ENCODE measurements around the gene SARNP.
"Not testable (repeated sequence)": the region's sequence is repeated elsewhere in the genome, so short reads cannot be mapped to it uniquely, and the experiment has no call there.

Gene SARNP, protein sequence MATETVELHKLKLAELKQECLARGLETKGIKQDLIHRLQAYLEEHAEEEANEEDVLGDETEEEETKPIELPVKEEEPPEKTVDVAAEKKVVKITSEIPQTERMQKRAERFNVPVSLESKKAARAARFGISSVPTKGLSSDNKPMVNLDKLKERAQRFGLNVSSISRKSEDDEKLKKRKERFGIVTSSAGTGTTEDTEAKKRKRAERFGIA

GRCh38 chr12:55817345-55818139 lies at the start of gene SARNP, which contains the start of gene ORMDL2:
Gene SARNP, minus strand, starts transcription at chr12:55817724. Its CDS starts 23 bp downstream, at chr12:55817701.
Gene ORMDL2, plus strand, starts transcription at chr12:55818041. Its CDS starts 959 bp downstream, at chr12:55819000.
- DNase-seq: peak; percentile 92 to 96

- DNase-seq: not testable (repeated sequence)
These were observed 49.0 kb upstream of the SARNP start for GRCh38 chr12:55866454-55867004.

- DNase-seq: no peak
These were observed 47.8 kb upstream of the SARNP start for GRCh38 chr12:55865327-55865726.

DNA sequence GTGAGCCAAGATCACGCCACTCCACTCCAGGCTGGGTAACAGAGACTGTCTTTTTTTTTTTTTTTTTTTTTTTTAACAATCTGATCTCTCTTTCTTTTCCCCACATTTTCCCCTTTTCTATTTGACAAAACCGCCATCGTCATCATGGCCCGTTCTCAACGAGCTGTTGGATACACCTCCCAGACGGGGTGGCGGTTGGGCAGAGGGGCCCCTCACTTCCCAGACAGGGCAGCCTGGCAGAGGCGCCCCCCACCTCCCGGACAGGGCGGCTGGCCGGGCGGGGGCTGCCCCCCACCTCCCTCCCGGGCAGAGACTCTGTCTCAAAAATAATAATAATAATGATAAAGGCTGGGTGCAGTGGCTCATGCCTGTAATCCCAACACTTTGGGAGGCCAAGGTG lies 45.4 kb upstream of the SARNP start:
- not testable (repeated sequence) for DNase-seq

DNA sequence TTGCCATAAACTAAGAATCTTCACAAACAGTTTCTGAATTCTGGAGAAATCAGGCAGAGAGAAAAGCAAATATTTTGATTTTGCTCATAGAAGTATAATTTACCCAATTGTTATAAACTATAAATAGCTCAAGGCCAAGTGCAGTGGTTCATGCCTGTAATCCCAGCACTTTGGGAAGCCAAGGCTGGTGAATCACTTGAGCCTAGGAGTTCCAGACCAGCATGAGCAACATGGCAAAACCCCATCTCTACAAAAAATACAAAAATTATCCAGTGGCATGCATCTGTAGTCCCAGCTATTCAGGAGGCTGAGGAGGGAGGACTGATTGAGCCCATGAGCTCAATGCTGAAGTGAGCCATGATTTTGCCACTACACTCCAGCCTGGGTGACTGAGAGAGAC lies 44.8 kb upstream of the SARNP start:
- no peak for DNase-seq

- DNase-seq: no peak
These were observed 44.3 kb upstream of the SARNP start for GRCh38 chr12:55861871-55862270.

DNA sequence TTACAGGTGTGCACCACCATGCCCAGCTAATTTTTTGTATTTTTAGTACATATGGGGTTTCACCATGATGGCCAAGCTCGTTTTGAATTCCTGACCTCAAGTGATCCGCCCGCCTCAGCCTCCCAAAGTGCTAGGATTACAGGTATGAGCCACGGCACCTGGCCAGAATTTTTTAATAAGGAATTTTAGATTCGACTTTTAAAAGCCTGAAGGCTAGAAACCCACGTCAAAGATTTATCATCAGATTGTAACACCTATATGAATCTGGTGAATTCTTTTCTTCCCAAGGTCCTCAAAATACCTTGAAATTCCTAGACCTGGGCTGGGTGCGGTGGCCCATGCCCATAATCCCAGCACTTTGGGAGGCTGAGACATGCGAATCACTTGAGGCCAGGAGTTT lies 43.9 kb upstream of the SARNP start:
- DNase-seq: no peak

DNA sequence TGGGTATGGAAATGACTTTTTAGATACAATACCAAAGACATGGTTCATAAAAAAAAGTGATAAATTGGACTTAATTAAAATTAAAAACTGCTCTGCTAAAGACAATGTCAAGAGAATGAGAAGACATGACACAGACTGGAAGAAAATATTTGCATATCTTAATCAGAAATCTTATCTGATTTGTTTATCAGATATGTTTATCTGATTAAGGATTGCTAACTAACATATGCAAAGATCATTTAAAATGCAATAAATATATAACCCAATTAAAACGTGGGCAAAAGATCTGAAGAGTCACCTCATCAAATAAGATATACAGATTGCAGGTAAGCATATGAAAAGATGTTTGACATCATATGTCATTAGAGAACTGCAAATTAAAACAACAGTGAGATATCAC lies 35.2 kb upstream of the SARNP start:
- DNase-seq: no peak

- no peak for DNase-seq
These were observed 33.4 kb upstream of the SARNP start for GRCh38 chr12:55850893-55851292.

GRCh38 chr12:55850401-55850800 lies 32.9 kb upstream of the SARNP start:
- DNase-seq: no peak

DNA sequence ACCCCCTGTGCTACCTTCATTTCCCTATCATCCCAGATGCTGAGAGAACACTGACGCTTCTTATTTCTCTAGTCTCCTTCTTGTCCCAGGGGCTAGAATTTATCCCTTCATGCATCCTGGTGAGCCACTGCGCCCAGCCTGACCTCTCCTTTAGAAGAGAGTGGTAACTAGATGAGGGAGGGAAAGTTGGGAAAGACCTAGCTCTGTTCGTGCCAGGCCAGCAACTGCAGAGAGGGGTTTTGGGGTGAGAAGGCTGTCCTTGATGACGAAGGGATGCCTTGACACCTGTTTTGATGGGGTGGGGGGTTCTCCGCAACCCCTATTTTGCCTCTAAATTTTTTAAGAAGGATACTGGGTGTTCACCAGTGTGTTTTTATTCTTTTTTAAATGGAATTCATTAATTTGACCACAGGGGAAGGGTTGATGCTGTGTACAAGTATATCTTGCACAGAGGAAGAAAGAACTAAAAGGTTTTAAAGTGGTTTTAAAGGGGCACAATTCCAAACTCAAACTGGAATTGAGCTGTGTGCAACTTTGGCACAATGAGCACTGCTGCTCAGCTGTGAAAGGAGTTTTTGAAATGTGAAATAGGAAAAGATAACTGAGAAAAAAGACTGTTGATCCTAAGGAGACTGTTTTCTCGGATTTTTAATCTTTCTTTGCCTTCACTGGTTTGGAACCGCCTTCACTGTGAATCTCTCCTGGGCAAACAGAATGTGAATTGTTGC lies 32.3 kb upstream of the SARNP start:
- no peak for DNase-seq

DNA sequence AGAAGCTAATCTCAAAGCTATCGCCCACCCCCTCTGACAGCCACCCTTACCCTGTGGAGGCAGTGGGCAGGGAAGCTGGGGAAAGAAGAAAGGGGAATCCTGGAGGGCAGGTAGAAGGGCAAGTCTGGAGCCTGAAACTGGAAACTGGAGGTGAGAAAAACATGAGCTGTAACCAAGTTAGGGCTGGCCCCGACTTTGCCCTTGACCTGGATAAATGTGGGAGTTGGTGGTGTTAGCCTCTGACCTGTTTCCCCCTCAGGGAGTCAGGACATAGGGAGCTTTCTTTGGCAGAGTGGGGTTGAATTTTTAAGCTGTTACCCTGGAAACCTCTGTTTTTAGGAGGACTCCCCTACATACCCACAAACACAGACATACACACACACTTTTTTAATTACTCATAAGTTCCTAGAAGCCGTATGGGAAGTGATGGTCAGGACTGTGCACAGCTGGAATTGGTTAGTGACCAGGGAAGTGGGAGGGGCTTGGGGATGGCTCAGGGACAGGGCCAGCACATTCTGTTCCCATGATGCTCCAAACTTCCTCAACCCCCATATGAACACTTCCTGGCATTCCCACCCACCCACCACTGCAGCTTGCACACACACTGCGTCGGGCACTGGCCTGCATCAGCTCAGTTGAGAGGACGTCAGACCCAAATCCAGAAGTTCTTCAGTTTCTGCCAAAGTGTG lies 30.2 kb upstream of the SARNP start:
- DNase-seq: peak; percentile 31 to 48

- DNase-seq: peak; percentile 31 to 48
These were observed 29.5 kb upstream of the SARNP start for GRCh38 chr12:55847033-55847432.

DNA sequence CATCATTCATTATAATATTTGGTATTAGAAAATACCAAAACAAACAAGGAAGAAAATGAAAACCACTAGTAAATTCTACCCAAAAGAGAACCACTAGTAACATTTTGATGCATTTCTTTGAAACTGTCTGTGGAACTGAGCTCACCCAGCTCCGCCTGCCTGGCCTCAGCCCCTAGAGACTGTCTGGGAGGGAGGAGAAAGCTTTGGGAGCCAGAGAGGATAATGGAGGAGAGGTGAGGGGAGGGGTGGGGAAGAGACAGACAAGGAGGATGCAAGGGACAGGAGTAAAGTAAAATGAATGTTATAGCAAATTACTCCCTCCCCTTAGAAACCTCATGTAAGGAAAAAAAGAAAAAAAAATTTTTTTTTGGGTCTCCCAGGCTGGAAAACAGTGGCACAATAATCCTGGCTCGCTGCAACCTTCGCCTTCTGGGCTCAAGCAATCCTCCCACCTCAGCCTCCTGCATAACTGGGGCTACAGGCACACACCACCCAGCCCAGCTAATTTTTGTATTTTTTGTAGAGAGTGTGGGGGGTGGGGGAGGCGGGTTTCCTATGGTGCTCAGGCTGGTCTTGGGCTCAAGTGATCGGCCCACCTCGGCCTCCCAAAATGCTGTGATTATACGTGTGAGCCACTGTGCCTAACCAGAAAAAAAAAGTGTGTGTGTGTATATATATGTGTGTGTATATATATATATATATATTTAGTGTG lies 28.4 kb upstream of the SARNP start:
- DNase-seq: no peak

- DNase-seq: no peak
These were observed 27.8 kb upstream of the SARNP start for GRCh38 chr12:55845361-55845760.

DNA sequence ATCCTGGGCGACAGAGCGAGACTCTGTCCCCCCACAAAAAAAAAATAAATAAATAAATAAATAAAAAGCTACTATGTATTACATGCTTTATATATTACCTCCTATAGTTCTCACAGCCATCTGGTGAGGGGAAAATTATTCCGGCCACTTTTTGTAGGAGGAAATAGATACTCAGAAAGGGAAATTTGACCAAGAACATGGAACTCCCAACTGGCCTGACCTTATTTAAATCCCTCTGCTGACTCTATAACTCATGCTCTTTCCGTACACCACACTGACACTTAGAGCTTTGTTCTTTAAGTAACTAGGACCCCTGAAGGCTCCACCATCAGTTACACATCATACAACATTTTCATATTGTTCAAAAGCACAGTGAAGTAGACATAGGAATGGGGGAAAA lies 27.4 kb upstream of the SARNP start:
- DNase-seq: no peak

DNA sequence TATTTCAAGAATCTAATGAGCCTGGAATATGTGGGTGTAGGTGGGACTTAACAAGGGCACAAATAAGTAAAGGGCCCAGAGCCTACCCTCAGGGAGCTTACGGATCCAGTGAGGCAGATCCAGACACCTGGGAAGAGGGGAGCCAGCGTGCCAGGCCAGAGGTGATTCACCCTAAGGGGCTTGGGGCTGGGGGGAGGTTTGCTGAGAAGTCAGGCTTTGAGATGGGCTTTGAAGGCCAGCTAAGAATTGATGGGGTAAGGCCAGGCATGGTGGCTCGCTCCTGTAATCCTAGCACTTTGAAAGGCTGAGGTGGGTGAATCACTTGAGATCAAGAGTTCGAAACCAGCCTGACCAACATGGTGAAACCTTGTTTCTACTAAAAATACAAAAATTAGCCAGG lies 25.9 kb upstream of the SARNP start:
- no peak for DNase-seq

DNA sequence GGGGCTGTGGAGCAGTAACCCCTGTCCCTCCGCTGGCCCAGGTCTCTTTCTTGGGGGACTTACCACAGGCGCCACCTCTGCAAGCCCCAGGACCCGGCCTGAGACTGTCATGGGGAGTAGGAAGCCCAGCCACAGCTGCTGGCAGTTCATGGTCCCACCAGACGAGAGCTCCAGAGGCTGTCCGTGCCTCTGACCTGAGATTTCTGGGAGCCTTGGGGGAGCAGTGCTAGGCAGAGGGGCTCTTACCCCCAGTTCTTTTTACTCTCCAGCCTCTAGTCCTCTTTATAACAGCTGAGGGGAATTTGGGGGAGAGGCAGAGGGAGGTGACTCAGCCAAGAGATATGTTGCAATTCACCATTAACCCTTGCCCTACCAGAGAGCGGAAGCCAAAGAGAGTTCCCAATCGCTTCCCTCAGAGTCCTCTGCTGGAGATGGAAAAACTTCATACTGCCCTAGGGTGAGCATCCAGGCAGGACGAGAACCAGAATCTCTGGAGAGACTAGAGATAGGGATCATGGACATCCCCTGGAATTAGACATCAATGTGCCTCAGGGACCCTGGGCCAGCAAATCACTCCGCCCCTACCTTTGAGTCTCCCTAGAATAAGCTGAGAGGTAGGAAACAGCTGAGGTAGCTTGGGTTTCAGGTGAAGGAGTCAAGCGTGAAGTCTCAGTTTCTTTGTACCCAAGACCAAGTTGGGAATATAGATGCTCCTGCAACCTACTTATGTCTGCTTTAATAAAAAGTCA lies 25.3 kb upstream of the SARNP start, which contains the start of gene MMP19:
Gene MMP19 (minus strand): TSS at position 256 of the 749 bp plus-strand sequence. CDS start 106 bp downstream, at position 150.
- DNase-seq: no peak

- DNase-seq: no peak
These were observed 23.2 kb upstream of the SARNP start for GRCh38 chr12:55840581-55841351.
